ENCODE measurements around the gene MPC1L. TPM values are rescaled to one million over a fixed set of nuclear protein-coding genes. Genes with fewer than 3 reads are reported as not detected.

Gene MPC1L
- polyA plus RNA-seq, 3 donors: not detected

- DNase-seq (ENCODE audit: extremely low read depth in 1 of 11, low read depth in 9 of 11, low spot score in 4 of 11): no peak
Observed at GRCh38 chrX:40622479-40623138, 619 bp upstream of the MPC1L start.

- no peak for DNase-seq (ENCODE audit: extremely low read depth in 1 of 11, low read depth in 9 of 11, low spot score in 4 of 11)
Observed at GRCh38 chrX:40623665-40624064, 437 bp downstream of the MPC1L start.

DNA sequence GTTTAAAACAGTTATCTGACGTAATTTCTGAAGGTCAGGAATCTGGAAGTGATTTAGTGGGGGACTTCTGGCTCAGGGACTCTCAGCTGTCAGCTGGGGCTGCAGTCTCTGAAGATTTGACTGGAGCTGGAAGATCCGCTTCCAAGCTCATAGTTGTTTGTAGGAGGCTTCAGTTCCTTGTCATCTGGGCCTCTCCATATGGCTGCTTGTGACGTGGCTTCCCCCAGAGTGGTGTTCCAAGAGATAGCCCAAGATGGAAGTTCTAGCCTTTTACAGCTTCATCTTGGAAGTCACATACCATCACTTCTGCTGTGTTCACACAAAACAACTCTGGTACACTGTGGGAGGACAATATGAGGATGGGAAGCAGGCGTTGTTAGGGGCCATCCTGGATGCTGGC, 2.1 kb downstream of the MPC1L start:
- no peak for DNase-seq (ENCODE audit: extremely low read depth in 1 of 11, low read depth in 9 of 11, low spot score in 4 of 11)

GRCh38 chrX:40628506-40628905, 5.3 kb downstream of the MPC1L start:
- DNase-seq (ENCODE audit: extremely low read depth in 1 of 11, low read depth in 9 of 11, low spot score in 4 of 11): no peak

DNA sequence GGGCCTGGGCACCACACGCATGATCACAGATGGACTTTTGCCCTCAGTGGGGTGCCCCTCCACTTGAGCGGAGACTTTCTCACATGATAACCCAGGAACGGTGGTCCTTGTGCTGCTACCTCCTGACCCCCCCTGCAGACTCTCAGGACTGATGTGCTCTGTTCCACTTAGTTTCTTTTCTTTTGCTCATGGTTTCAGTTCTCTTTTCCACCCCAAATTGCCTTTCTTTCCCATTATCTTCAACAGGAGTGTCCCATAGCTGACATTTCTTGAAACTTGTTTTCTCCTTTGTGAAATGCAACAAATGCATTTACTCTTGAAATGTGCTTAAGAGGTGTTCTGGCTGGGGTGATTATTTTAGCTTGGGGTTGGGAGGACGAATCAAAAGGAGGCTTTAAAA, 9.0 kb downstream of the MPC1L start:
- no peak for DNase-seq (ENCODE audit: extremely low read depth in 1 of 11, low read depth in 9 of 11, low spot score in 4 of 11)

DNA sequence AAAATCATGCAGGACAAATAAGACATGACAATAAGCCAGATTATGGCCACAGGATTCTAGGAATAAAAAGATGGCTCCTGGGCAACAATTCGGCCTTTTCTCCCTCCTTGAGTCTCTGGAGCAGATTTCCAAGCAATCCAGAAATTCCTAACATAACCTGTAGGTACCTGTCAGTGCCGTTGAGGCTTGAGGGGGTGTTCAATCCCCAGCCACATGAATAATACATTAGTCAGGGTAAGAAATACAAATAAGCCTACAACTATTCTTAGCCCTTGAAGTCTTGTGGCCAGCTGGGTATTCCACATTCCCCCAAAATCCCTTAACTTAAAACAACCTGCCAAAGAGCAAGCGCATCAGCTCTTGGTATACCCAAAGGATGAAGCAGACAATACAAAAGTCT, 14.5 kb downstream of the MPC1L start:
- DNase-seq (ENCODE audit: extremely low read depth in 1 of 11, low read depth in 9 of 11, low spot score in 4 of 11): no peak

GRCh38 chrX:40644176-40644575, 20.9 kb downstream of the MPC1L start:
- DNase-seq (ENCODE audit: extremely low read depth in 1 of 11, low read depth in 9 of 11, low spot score in 4 of 11): no peak

DNA sequence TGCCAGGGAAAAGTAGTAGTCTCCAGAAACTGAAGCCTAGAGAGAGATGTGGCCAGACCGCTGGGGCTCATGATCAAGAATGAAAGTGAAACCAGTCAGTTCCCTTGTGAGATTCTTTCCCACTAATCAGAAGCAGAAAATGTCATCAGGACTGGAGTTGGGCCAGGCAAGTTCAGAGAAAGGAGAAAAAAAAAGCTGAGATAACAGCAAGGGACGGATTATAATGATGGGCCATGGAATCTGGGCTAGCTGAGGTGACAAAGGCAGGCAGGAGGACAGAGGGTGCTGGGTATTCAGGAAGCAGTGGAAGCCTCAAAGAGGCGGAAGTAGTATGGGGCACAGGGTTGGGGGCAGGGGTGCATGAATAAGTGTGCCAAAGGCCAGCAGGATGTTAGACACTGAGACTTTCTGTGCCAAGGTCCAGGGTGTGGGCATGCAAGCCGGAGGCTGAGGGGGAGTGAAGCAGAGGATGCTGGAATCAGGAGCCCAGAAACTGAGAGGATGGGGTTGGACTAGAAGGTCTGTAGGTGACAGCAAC, 21.7 kb downstream of the MPC1L start:
- no peak for DNase-seq (ENCODE audit: extremely low read depth in 1 of 11, low read depth in 9 of 11, low spot score in 4 of 11)

GRCh38 chrX:40646489-40647306, 23.5 kb downstream of the MPC1L start:
- DNase-seq (ENCODE audit: extremely low read depth in 1 of 11, low read depth in 9 of 11, low spot score in 4 of 11): no peak

GRCh38 chrX:40647307-40648197, 24.3 kb downstream of the MPC1L start, which contains the start of gene CXorf38:
Gene CXorf38, minus strand, starts transcription at chrX:40647561. Its CDS starts 41 bp downstream, at chrX:40647520.
- DNase-seq (ENCODE audit: extremely low read depth in 1 of 11, low read depth in 9 of 11, low spot score in 4 of 11): peak; percentile 69 to 86 (median 82)

- peak in 5 of 11 donors; percentile 43 to 67 (median 58) for DNase-seq (ENCODE audit: extremely low read depth in 1 of 11, low read depth in 9 of 11, low spot score in 4 of 11)
Observed at GRCh38 chrX:40651620-40652223, 28.5 kb downstream of the MPC1L start.

- no peak for DNase-seq (ENCODE audit: extremely low read depth in 1 of 11, low read depth in 9 of 11, low spot score in 4 of 11)
Observed at GRCh38 chrX:40652664-40653063, 29.4 kb downstream of the MPC1L start.

DNA sequence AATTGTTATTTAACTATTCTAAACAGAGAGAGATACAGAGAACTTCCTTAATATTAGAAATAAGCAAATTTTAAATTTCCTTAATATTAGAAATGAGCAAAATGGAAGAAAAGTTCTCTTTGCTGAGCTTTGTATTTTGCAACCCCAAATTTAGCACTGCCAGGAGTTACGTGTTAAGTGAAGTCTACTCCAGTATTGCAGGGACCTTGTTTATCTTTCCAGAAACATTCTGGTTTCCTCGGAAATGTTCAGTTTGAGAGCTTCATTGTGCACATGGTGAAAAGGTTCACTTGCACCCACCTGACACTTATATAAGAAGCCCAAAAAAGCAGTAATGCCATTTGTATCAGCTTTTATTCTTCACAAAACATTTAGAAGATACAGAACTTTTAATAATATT, 30.3 kb downstream of the MPC1L start:
- DNase-seq (ENCODE audit: extremely low read depth in 1 of 11, low read depth in 9 of 11, low spot score in 4 of 11): no peak

- DNase-seq (ENCODE audit: extremely low read depth in 1 of 11, low read depth in 9 of 11, low spot score in 4 of 11): no peak
Observed at GRCh38 chrX:40660381-40660780, 37.2 kb downstream of the MPC1L start.

GRCh38 chrX:40661489-40661888, 38.3 kb downstream of the MPC1L start:
- no peak for DNase-seq (ENCODE audit: extremely low read depth in 1 of 11, low read depth in 9 of 11, low spot score in 4 of 11)

DNA sequence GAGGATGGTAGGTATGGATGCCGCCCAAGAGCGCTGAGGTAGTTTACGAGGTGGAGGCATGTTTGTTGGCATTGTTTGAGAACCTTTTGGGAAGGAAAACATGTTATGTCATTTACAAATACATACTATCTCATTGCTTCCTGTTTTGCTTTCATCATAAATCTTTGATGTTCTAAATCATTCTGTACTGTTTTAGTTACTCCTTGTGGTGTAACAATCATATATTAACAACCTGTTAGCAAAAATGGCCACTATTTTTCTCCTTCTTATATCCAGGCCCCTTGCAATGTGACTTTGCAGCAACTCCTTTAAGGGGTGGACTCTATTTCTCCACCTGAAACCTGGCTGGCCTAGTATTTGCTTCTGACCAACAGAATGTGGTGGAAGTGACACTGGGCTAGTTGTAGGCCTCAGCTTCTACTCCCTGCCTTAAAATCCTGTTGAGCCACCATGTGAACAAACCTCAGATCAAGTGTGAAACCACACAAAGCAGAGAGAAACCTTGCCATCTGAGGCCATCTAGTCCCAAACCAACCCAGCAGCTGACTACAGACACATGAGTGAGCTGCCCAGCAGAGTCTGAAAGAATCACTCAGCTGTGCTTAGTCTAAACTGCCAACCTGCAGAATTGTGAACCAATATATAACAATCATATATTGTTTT, 40.0 kb downstream of the MPC1L start:
- no peak for DNase-seq (ENCODE audit: extremely low read depth in 1 of 11, low read depth in 9 of 11, low spot score in 4 of 11)

DNA sequence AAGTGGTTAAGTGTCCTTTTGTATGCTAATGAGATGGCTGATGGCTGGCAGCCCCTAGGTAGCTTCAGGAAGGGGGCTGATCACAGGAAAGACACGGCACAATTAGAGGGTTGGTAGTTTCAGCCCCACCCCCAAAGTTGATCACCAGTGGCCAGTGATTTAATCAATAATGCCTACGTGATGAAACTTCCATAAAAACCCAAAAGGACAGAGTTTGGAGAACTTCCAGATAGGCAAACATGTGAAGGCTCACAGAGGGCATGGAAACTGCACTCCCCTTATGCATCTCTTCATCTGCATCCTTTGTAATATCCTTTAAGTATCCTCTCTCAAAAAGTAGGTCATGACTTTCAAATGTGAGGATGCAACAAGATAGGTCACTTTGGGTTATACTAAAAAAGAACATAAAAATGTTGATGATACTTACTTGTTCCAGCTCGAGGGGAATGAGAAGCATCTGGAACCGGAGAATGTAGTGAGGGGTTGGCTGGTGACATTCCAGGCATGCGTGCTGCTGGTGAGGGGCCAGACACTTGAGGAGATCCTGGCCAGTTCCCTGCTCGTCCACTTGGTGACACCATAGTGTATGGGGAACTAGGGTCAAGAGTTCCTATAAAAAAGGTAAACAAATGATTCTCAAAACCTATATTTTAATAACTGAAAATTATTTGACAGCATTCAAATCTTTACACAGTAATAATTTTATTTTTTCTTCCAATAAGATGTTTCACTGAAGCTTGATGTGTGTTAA, 40.8 kb downstream of the MPC1L start:
- DNase-seq (ENCODE audit: extremely low read depth in 1 of 11, low read depth in 9 of 11, low spot score in 4 of 11): no peak

GRCh38 chrX:40671126-40671525, 47.9 kb downstream of the MPC1L start:
- DNase-seq (ENCODE audit: extremely low read depth in 1 of 11, low read depth in 9 of 11, low spot score in 4 of 11): no peak

Data from renal cortex interstitium (tissue), 11 donors.